Caco-2 (cell line): Measurements from ENCODE around the gene NDUFV1. TPM values are rescaled to one million over a fixed set of nuclear protein-coding genes. Genes with fewer than 3 reads are reported as not detected.

Experiments
- BruUV-seq: library from RNA; stranded (reverse); fragments of 400-500 nt; replicated peaks from 2 replicates; lab custom pipeline; 2021; lab: Mats Ljungman, UMichigan
- CTCF ChIA-PET: fragments of 300-600 bp; sonication (Branson Sonifier 250); formaldehyde crosslinking; loops from one replicate; lab custom pipeline; 2022; ENCODE audit warnings: antibody characterized with exemption; lab: Charles Lee
- POLR2A ChIA-PET: fragments of 300-600 bp; sonication (Branson Sonifier 250); formaldehyde crosslinking; loops from one replicate; lab custom pipeline; 2022; ENCODE audit warnings: antibody characterized with exemption; lab: Charles Lee
- DNase-seq, 2 experiments: peaks; one replicate each; pipeline versions ENCODE4 v3.0.0 to v3.0.0-alpha.2; 2020 to 2022
- H3K27me3 ChIP-seq: replicated peaks from 2 replicates; pipeline ENCODE4 v1.6.0; 2011; ENCODE audit warnings: low read length; ENCODE audit not compliant: control insufficient read depth, insufficient read depth
- H3K36me3 ChIP-seq: 2 replicates; pipeline ENCODE4 v1.5.1; 2011; ENCODE audit warnings: low read length; ENCODE audit not compliant: control insufficient read depth, insufficient read depth
- H3K4me1 ChIP-seq: fragments of 250-450 bp; sonication (Bioruptor Pico); 2 replicates; pipeline ENCODE4 v1.5.1; 2020; ENCODE audit warnings: mild to moderate bottlenecking
- H3K4me3 ChIP-seq: 2 replicates; pipeline ENCODE4 v1.5.1; 2011; ENCODE audit warnings: low read depth, mild to moderate bottlenecking, control low read depth, low read length
- H3K9me3 ChIP-seq: fragments of 250-450 bp; sonication (Bioruptor Pico); 2 replicates; pipeline ENCODE4 v1.5.1; 2020; ENCODE audit warnings: mild to moderate bottlenecking, moderate library complexity
- H3K27ac Mint-ChIP-seq: one replicate; pipeline ENCODE4 v1.8.0; 2022; ENCODE audit warnings: mixed read lengths; ENCODE audit not compliant: unreplicated experiment
- H3K27me3 Mint-ChIP-seq: one replicate; pipeline ENCODE4 v1.8.0; 2022; ENCODE audit warnings: mixed read lengths; ENCODE audit not compliant: insufficient read depth, unreplicated experiment
- H3K36me3 Mint-ChIP-seq: one replicate; pipeline ENCODE4 v1.8.0; 2022; ENCODE audit warnings: mild to moderate bottlenecking, mixed read lengths; ENCODE audit not compliant: insufficient read depth, unreplicated experiment
- H3K4me1 Mint-ChIP-seq: one replicate; pipeline ENCODE4 v1.8.0; 2022; ENCODE audit warnings: low read depth, mixed read lengths; ENCODE audit not compliant: unreplicated experiment
- H3K4me3 Mint-ChIP-seq: one replicate; pipeline ENCODE4 v1.8.0; 2022; ENCODE audit warnings: mild to moderate bottlenecking, moderate library complexity, mixed read lengths; ENCODE audit not compliant: unreplicated experiment
- H3K9me3 Mint-ChIP-seq: one replicate; pipeline ENCODE4 v1.8.0; 2022; ENCODE audit warnings: mixed read lengths; ENCODE audit not compliant: unreplicated experiment
- intact Hi-C: fragments of 100-400 bp; cut with micrococcal nuclease; formaldehyde crosslinking; loops from one replicate; pipeline ENCODE4 v1.10.0; 2022; ENCODE audit not compliant: unreplicated experiment
- total RNA-seq: library from RNA; stranded (reverse); gene quantifications from 2 replicates; pipeline ENCODE4 v1.2.3, GENCODE V29; 2022
- TF ChIP-seq, protein P1 (sequence below), 2 experiments: fragments of 200-600 bp in 1 of 2; IDR thresholded peaks; 1 replicate in 1 of 2; 2 replicates in 1 of 2; pipeline versions ENCODE4 v1.5.1 to v1.8.0; 2011 to 2022; ENCODE audit warnings: antibody characterized with exemption in 1 of 2, control low read depth in 1 of 2, inconsistent platforms in 1 of 2, low read depth in 1 of 2, low read length in 1 of 2, mild to moderate bottlenecking in 1 of 2, moderate library complexity in 1 of 2; ENCODE audit not compliant: insufficient read depth in 1 of 2, severe bottlenecking in 1 of 2, unreplicated experiment in 1 of 2

The NDUFV1 gene
- total RNA-seq, 1 experiment from 2014 or later = 358 TPM

DNA sequence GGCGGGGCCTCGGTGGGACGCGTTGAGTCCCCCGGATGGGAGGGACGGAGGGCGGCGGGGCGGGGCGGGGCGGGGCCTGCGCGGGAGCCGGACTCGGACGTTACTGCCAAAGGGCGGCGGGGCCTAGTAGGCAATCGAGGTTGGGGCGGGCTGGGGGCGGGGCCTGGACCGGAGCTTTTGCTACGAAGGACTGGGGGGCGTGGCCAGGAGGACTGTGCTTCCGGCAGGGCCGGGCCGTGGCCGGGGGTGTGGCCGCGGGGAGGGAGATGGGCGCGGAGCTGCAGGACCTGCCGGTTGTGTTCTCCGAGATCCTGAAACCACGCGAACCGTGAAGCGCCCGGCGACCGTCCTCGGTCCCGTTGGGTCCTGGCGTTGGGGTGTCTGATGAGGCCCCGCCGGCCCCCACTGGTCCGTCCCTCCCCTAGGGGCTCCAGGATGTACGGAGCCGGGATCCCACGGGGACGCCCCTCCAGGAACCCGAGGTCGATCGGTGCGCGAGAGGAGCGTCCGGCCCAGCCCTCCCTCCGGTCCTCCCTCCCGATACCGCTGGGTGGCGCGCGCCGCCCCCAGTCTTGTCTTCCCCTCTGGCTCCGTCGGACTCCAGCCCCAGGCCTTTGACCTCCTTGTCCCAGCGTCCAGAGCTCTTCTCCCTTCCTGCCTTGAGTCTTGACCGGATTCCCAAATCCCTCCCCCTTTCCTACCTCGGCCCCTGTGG, 23.6 kb downstream of the NDUFV1 start:
- H3K36me3 ChIP-seq = no peaks in the 10 kb centered on the region
- H3K9me3 Mint-ChIP-seq = peaks cover 9% of the 10 kb centered on the region
- H3K4me1 ChIP-seq = peaks cover 11% of the 10 kb centered on the region
- BruUV-seq = TSS peak; percentile 69
- intact Hi-C loops = loop anchor here (1.0 kb wide), 2 partner anchors 29 to 57 kb away; no protein-coding TSS in a partner anchor
- peaks cover 7% of the 10 kb centered on the region for H3K4me1 Mint-ChIP-seq
- peaks cover 26% of the 10 kb centered on the region for H3K36me3 Mint-ChIP-seq
- peak overlapping the region; percentile 86 for H3K27ac Mint-ChIP-seq
- POLR2A ChIA-PET = interaction anchor here (0.6 to 2.3 kb wide), 10 partner anchors 16 to 229 kb away, joined by 3 to 12 read pairs (median 4); partner anchors contain the start of genes ACY3, AIP, GSTP1 and PPP1CA
- TF ChIP-seq, protein P1, sequence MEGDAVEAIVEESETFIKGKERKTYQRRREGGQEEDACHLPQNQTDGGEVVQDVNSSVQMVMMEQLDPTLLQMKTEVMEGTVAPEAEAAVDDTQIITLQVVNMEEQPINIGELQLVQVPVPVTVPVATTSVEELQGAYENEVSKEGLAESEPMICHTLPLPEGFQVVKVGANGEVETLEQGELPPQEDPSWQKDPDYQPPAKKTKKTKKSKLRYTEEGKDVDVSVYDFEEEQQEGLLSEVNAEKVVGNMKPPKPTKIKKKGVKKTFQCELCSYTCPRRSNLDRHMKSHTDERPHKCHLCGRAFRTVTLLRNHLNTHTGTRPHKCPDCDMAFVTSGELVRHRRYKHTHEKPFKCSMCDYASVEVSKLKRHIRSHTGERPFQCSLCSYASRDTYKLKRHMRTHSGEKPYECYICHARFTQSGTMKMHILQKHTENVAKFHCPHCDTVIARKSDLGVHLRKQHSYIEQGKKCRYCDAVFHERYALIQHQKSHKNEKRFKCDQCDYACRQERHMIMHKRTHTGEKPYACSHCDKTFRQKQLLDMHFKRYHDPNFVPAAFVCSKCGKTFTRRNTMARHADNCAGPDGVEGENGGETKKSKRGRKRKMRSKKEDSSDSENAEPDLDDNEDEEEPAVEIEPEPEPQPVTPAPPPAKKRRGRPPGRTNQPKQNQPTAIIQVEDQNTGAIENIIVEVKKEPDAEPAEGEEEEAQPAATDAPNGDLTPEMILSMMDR (IDR thresholded peaks at IDR 0.05; ENCODE audit: insufficient read depth in 1 of 2, low read depth in 1 of 2, low read length in 1 of 2, severe bottlenecking in 1 of 2, unreplicated experiment in 1 of 2) = peak; percentile 97 to 98
- peak; percentile 100 for DNase-seq
- no peaks in the 10 kb centered on the region for H3K27me3 Mint-ChIP-seq
- no peaks in the 10 kb centered on the region for H3K27me3 ChIP-seq
- peak overlapping the region; percentile 76 for H3K4me3 Mint-ChIP-seq
- CTCF ChIA-PET = interaction anchor here (0.6 to 3.0 kb wide), 32 partner anchors 9 to 458 kb away, joined by 3 to 51 read pairs (median 9); partner anchors contain the start of genes ACY3, ALDH3B2, GSTP1 and PITPNM1
- peak overlapping the region; percentile 88 for H3K4me3 ChIP-seq
- H3K9me3 ChIP-seq = no peaks in the 10 kb centered on the region

DNA sequence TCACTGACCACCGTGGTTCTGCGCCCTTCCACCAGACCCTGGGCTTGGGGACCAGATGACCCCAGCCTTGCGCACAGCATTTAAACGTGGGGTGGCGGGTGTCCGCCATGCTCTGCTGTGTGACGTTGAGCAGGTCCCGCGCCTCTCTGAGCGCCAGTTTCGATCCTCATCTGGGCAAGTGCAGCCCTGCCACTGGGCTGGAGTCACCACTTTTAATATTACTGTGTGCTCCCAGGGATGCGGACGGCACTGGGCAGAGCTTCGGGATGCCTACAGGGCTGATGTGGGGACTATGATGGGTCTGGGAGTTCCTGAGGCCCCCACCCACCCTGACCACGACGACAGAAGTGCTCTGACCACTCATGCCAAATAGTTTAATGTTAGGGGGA, 24.2 kb downstream of the NDUFV1 start:
- peak overlapping the region; percentile 76 for H3K4me3 Mint-ChIP-seq
- Histone ChIP-seq H3K27me3 (no peaks in the 10 kb centered on the region), H3K36me3 (no peaks in the 10 kb centered on the region), H3K4me3 (peak overlapping the region; percentile 88), H3K9me3 (no peaks in the 10 kb centered on the region), H3K4me1 (peaks cover 11% of the 10 kb centered on the region)
- ChIA-PET POLR2A (interaction anchor here (0.6 to 2.3 kb wide), 8 partner anchors 15 to 296 kb away, joined by 3 to 12 read pairs (median 4); partner anchors contain the start of genes ACY3 and GSTP1), CTCF (interaction anchor here (0.6 to 2.9 kb wide), 26 partner anchors 8 to 458 kb away, joined by 3 to 51 read pairs (median 9); partner anchors contain the start of genes ACY3, ALDH3B2, PPP1CA and TBX10)
- peak overlapping the region; percentile 86 for H3K27ac Mint-ChIP-seq
- TF ChIP-seq, protein P1 (IDR thresholded peaks at IDR 0.05; ENCODE audit: insufficient read depth in 1 of 2, low read depth in 1 of 2, low read length in 1 of 2, severe bottlenecking in 1 of 2, unreplicated experiment in 1 of 2) = no peak
- intact Hi-C loops = loop anchor here (1.0 kb wide), 2 partner anchors 28 to 58 kb away; no protein-coding TSS in a partner anchor
- H3K36me3 Mint-ChIP-seq = peaks cover 26% of the 10 kb centered on the region
- no peak for DNase-seq
- no peaks in the 10 kb centered on the region for H3K27me3 Mint-ChIP-seq
- no TSS peak for BruUV-seq
- peaks cover 7% of the 10 kb centered on the region for H3K4me1 Mint-ChIP-seq
- H3K9me3 Mint-ChIP-seq = peaks cover 9% of the 10 kb centered on the region

DNA sequence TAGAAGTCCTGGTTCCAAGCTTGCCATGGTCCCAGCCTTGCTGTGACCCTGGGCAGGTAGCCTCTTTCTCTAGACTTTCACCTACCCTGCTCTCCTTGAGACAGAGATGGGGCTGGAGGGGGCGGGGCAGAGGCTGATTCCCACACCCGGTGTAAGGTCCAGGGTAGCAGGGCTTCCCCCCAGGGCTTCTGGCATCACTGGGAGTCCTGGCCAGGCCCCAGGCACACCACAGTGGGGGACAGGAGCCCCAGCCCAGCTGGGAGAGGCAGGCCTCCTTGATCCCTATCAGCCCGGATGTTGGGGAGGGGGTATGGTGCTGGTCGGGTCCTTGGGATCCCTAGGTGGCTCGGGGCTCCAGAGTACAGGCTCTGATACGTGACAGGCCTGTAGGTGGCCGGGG, 24.7 kb downstream of the NDUFV1 start:
- H3K27me3 Mint-ChIP-seq = no peaks in the 10 kb centered on the region
- H3K4me3 Mint-ChIP-seq = peak overlapping the region; percentile 76
- DNase-seq = peak in 1 of 2 experiments; percentile 60
- intact Hi-C loops = no loop called here
- H3K27me3 ChIP-seq = no peaks in the 10 kb centered on the region
- peaks cover 7% of the 10 kb centered on the region for H3K9me3 Mint-ChIP-seq
- peak overlapping the region; percentile 86 for H3K27ac Mint-ChIP-seq
- H3K36me3 Mint-ChIP-seq = peaks cover 26% of the 10 kb centered on the region
- CTCF ChIA-PET = interaction anchor here (0.6 to 2.8 kb wide), 3 partner anchors 17 to 58 kb away, joined by 3 to 36 read pairs (median 10); no protein-coding TSS in a partner anchor
- POLR2A ChIA-PET = interaction anchor here (0.6 kb wide), 1 partner anchor 296 kb away, joined by 3 read pairs; no protein-coding TSS in a partner anchor
- H3K36me3 ChIP-seq = no peaks in the 10 kb centered on the region
- BruUV-seq = no TSS peak
- TF ChIP-seq, protein P1 (IDR thresholded peaks at IDR 0.05; ENCODE audit: insufficient read depth in 1 of 2, low read depth in 1 of 2, low read length in 1 of 2, severe bottlenecking in 1 of 2, unreplicated experiment in 1 of 2) = no peak
- H3K4me3 ChIP-seq = no peak overlapping the region; the same call in 1 of the 2 replicates
- H3K4me1 Mint-ChIP-seq = peaks cover 7% of the 10 kb centered on the region
- no peaks in the 10 kb centered on the region for H3K9me3 ChIP-seq
- peaks cover 11% of the 10 kb centered on the region for H3K4me1 ChIP-seq
